Suprapubic skin (tissue), 4 donors: ENCODE data around the gene FAF1. TPM values are rescaled to one million over a fixed set of nuclear protein-coding genes. Genes with fewer than 3 reads are reported as not detected.

Experiments used
- DNase-seq, 2 donors: peaks; one replicate each; pipeline ENCODE4 v3.0.0-alpha.2; 2019; ENCODE audit warnings: low spot score in 2 of 2
- H3K27ac ChIP-seq: fragments of 200-600 bp; sonication (generic); one replicate; pipeline ENCODE4 v1.5.1; 2019
- H3K27me3 ChIP-seq: fragments of 200-600 bp; sonication (generic); one replicate; pipeline ENCODE4 v1.5.1; 2019
- H3K36me3 ChIP-seq: fragments of 200-600 bp; sonication (generic); one replicate; pipeline ENCODE4 v1.5.1; 2019
- H3K4me1 ChIP-seq: fragments of 200-600 bp; sonication (generic); one replicate; pipeline ENCODE4 v1.5.1; 2019
- H3K4me3 ChIP-seq: fragments of 200-600 bp; sonication (generic); one replicate; pipeline ENCODE4 v1.5.1; 2019; ENCODE audit warnings: mild to moderate bottlenecking
- H3K9me3 ChIP-seq: fragments of 200-600 bp; sonication (generic); one replicate; pipeline ENCODE4 v1.5.1; 2019
- EP300 ChIP-seq: sonication (generic); formaldehyde crosslinking; IDR thresholded peaks from one replicate; pipeline ENCODE4 v1.6.1; 2017; ENCODE audit warnings: antibody characterized with exemption
- POLR2A ChIP-seq, 2 donors: fragments of 450-650 bp; IDR thresholded peaks; one replicate each; pipeline ENCODE4 v1.6.1; 2017; ENCODE audit warnings: antibody characterized with exemption in 2 of 2, mild to moderate bottlenecking in 2 of 2, moderate library complexity in 2 of 2
- POLR2AphosphoS5 ChIP-seq, 3 donors: sonication (generic); formaldehyde crosslinking; IDR thresholded peaks; one replicate each; pipeline ENCODE4 v1.6.1; 2017; ENCODE audit warnings: antibody characterized with exemption in 3 of 3
- WGBS: methylation state at CpG from one replicate; pipeline ENCODE4 v1.1.5; 2018; 5-methylcytosine and 5-hydroxymethylcytosine counted together
- total RNA-seq, 4 donors: library from RNA; depleted of rRNA; stranded (reverse); fragments of >200 nt; gene quantifications; one replicate each; pipeline ENCODE4 v1.1.0, GENCODE V29; 2016
- TF ChIP-seq, protein P1 (sequence below), 2 donors: fragments of 200-600 bp in 1 of 2; fragments of 450-650 bp in 1 of 2; sonication (generic) in 1 of 2; IDR thresholded peaks; one replicate each; pipeline ENCODE4 v1.5.1; 2016 to 2019; ENCODE audit warnings: antibody characterized with exemption in 2 of 2, mild to moderate bottlenecking in 1 of 2, moderate library complexity in 1 of 2

The FAF1 gene
- total RNA-seq, 4 donors from 2014 or later = 35.1 to 61.6 (median 45.4) TPM

DNA sequence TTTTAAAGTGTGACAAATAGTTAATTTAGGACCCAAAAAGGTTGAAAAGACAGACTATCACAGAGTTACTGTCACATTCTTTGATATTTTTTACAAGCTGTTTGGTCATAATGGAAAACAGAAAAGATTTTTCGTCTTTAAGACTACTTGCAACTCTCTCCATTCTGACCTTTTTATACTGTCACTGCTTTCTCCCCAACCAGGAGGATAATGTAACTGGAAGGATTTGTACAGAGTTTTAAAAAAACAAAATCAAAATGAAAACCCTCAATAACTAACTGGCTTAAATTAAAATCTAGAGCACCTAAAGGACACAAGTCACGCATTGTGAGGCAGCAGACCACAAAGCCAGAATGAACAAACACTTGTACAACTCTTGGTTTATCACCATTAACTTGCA is 257.7 kb downstream of the FAF1 start:
- WGBS = 90% methylated on average over 2 of the region's 2 CpGs
- DNase-seq = no peak
- no peaks in the 10 kb centered on the region for H3K27me3 ChIP-seq
- peaks cover 17% of the 10 kb centered on the region for H3K4me1 ChIP-seq
- TF ChIP-seq, protein P1, sequence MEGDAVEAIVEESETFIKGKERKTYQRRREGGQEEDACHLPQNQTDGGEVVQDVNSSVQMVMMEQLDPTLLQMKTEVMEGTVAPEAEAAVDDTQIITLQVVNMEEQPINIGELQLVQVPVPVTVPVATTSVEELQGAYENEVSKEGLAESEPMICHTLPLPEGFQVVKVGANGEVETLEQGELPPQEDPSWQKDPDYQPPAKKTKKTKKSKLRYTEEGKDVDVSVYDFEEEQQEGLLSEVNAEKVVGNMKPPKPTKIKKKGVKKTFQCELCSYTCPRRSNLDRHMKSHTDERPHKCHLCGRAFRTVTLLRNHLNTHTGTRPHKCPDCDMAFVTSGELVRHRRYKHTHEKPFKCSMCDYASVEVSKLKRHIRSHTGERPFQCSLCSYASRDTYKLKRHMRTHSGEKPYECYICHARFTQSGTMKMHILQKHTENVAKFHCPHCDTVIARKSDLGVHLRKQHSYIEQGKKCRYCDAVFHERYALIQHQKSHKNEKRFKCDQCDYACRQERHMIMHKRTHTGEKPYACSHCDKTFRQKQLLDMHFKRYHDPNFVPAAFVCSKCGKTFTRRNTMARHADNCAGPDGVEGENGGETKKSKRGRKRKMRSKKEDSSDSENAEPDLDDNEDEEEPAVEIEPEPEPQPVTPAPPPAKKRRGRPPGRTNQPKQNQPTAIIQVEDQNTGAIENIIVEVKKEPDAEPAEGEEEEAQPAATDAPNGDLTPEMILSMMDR (IDR thresholded peaks at IDR 0.05) = no peak
- TF ChIP-seq EP300 = no peak
- no peak for TF ChIP-seq POLR2AphosphoS5 (IDR thresholded peaks at IDR 0.05)
- TF ChIP-seq POLR2A (IDR thresholded peaks at IDR 0.05) = no peak
- no peaks in the 10 kb centered on the region for H3K9me3 ChIP-seq
- no peak overlapping the region for H3K27ac ChIP-seq
- H3K4me3 ChIP-seq = no peak overlapping the region
- no peaks in the 10 kb centered on the region for H3K36me3 ChIP-seq

DNA sequence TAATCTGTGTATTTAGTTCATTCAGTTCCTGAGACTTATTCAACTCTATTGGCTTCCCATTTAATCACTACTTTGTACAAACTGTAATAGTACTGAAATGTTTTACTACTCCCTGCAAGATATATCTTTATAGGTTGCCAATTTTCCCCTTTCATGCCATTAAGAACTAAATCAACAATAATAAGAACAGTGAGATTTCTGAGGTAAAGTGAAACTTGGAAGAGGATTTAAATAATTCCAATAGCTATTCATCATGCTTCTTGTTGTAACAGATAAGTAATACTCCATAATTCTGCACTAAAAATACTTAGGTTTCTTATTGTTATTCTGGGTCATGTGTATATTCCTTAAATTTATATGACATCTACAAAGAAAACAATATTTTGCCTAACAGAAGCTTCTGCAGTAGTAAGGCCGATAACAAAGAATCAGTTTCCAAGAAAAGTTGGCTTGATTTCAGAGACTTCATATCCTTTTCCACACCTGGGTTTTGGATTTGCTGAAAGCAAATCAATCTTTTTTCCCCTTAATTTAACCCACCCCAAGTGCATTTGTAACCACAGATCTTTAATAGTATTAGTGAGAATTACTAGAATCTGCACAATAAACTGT is 258.3 kb downstream of the FAF1 start:
- H3K4me3 ChIP-seq = no peak overlapping the region
- H3K27ac ChIP-seq = no peak overlapping the region
- 46% methylated on average over 1 of the region's 1 CpG for WGBS
- H3K4me1 ChIP-seq = peaks cover 17% of the 10 kb centered on the region
- no peaks in the 10 kb centered on the region for H3K27me3 ChIP-seq
- no peaks in the 10 kb centered on the region for H3K36me3 ChIP-seq
- DNase-seq = no peak
- no peak for TF ChIP-seq POLR2A (IDR thresholded peaks at IDR 0.05)
- TF ChIP-seq, protein P1 (IDR thresholded peaks at IDR 0.05) = no peak
- H3K9me3 ChIP-seq = no peaks in the 10 kb centered on the region

DNA sequence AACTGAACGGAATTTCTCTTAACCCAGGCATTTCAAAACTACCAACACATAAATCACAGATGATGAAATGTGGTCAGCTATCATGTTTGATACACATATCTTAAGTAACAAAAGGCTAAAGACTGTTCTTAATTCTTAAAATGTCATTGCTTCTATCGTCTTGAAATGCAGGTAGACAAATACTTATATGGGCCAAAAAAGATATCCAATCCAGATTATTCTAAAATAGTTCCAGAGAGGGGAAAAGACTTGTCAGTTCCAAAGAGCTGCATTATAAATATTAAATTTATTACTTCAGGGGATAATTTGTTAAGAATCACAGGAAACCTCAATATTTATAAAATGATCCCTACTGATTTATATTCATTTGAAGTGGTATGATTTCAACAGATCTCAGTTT is 259.4 kb downstream of the FAF1 start:
- no peak overlapping the region for H3K4me3 ChIP-seq
- no peaks in the 10 kb centered on the region for H3K9me3 ChIP-seq
- peaks cover 10% of the 10 kb centered on the region for H3K4me1 ChIP-seq
- no peaks in the 10 kb centered on the region for H3K36me3 ChIP-seq
- no peaks in the 10 kb centered on the region for H3K27me3 ChIP-seq
- H3K27ac ChIP-seq = no peak overlapping the region
- DNase-seq = no peak
- WGBS = 79% methylated on average over 2 of the region's 2 CpGs
- TF ChIP-seq, protein P1 (IDR thresholded peaks at IDR 0.05) = no peak
- TF ChIP-seq POLR2A (IDR thresholded peaks at IDR 0.05) = no peak

DNA sequence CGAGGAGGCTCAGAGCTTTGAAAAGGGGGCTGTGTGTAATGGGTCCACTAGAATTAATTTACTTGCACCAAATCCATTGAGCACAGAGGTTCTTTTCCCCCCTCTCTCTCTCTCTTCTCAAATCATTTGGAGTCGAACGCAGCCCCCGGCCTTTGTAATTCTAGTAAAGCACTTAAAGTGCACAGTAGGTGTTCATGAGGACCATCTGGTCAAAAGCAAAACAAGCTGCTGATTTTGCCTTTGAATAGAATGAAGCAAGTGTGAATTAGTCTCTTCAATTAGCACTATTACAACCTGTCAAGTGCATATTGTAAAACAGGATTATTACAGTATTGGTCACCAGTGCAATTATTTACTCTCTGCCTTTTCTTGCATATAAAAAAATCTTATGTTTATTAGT is 259.9 kb downstream of the FAF1 start:
- TF ChIP-seq EP300 = no peak
- no peak for TF ChIP-seq POLR2A (IDR thresholded peaks at IDR 0.05)
- no peak for TF ChIP-seq POLR2AphosphoS5 (IDR thresholded peaks at IDR 0.05)
- TF ChIP-seq, protein P1 (IDR thresholded peaks at IDR 0.05) = no peak

DNA sequence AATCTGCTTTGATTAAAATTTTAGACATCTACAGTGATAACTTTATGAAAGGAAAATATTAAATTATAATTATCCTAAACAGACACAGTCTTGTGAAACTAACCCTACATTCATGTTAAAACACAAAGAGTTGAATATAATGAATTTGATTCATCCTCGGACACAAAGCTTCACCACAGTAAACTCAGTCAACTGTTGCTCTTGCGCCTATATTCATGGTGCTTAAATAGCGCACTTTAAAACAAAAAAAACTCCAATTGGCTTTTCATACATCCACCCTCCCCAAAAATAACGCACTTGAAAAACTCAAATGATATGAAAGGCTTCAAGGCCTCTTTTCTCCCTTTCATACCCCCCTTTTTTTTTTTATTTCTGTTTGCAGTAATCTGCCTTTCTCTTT is 260.3 kb downstream of the FAF1 start:
- H3K27me3 ChIP-seq = no peaks in the 10 kb centered on the region
- TF ChIP-seq POLR2A (IDR thresholded peaks at IDR 0.05) = no peak
- TF ChIP-seq EP300 = no peak
- TF ChIP-seq, protein P1 (IDR thresholded peaks at IDR 0.05) = no peak
- no peak for TF ChIP-seq POLR2AphosphoS5 (IDR thresholded peaks at IDR 0.05)
- H3K4me1 ChIP-seq = peaks cover 3% of the 10 kb centered on the region
- WGBS = 94% methylated on average over 4 of the region's 4 CpGs
- H3K4me3 ChIP-seq = no peak overlapping the region
- H3K36me3 ChIP-seq = no peaks in the 10 kb centered on the region
- H3K27ac ChIP-seq = no peak overlapping the region
- no peak for DNase-seq
- no peaks in the 10 kb centered on the region for H3K9me3 ChIP-seq

More for the DNA sequence above, 259.9 kb downstream of the FAF1 start:
- Histone ChIP-seq H3K27me3 (no peaks in the 10 kb centered on the region), H3K36me3 (no peaks in the 10 kb centered on the region), H3K9me3 (no peaks in the 10 kb centered on the region), H3K4me1 (peaks cover 6% of the 10 kb centered on the region), H3K4me3 (no peak overlapping the region), H3K27ac (no peak overlapping the region)
- no peak for DNase-seq
- 93% methylated on average over 4 of the region's 4 CpGs for WGBS
